HepG2 (cell line): ENCODE measurements around the gene FDXACB1. TPM values are rescaled to one million over a fixed set of nuclear protein-coding genes. Genes with fewer than 3 reads are reported as not detected.

Experiments used
- ARID5B ChIP-seq: IDR thresholded peaks from 2 replicates; pipeline ENCODE4 v1.4.0; 2020; ENCODE audit warnings: mild to moderate bottlenecking, missing genetic modification reagents
- IKZF5 ChIP-seq: IDR thresholded peaks from 2 replicates; pipeline ENCODE4 v1.6.1; 2018; ENCODE audit warnings: missing genetic modification reagents, mild to moderate bottlenecking, missing compliant biosample characterization
- MTF1 ChIP-seq: sonication (generic); formaldehyde crosslinking; IDR thresholded peaks from 2 replicates; pipeline ENCODE4 v1.5.0; 2020; ENCODE audit warnings: missing genetic modification reagents
- MXD1 ChIP-seq: sonication (generic); formaldehyde crosslinking; IDR thresholded peaks from 2 replicates; pipeline ENCODE4 v1.4.0; 2020; ENCODE audit warnings: mild to moderate bottlenecking, missing genetic modification reagents
- MZF1 ChIP-seq: sonication (generic); formaldehyde crosslinking; IDR thresholded peaks from 2 replicates; pipeline ENCODE4 v1.8.1; 2023; ENCODE audit warnings: mild to moderate bottlenecking, missing genetic modification reagents, borderline replicate concordance
- PCBP1 ChIP-seq: fragments of 200-400 bp; formaldehyde crosslinking; IDR thresholded peaks from 2 replicates; pipeline ENCODE4 v1.6.1; 2017; ENCODE audit warnings: mild to moderate bottlenecking, low read depth, low read length, borderline replicate concordance
- PITX1 ChIP-seq: sonication (generic); formaldehyde crosslinking; IDR thresholded peaks from 2 replicates; pipeline ENCODE4 v1.5.1; 2020; ENCODE audit warnings: mild to moderate bottlenecking, missing genetic modification reagents
- RAD51 ChIP-seq: fragments of 450-650 bp; IDR thresholded peaks from 2 replicates; pipeline ENCODE4 v1.6.1; 2016; ENCODE audit warnings: borderline replicate concordance
- RARA ChIP-seq: IDR thresholded peaks from 2 replicates; pipeline ENCODE4 v1.6.1; 2016; ENCODE audit warnings: missing genetic modification reagents, missing compliant biosample characterization
- SOX6 ChIP-seq, 2 experiments: fragments of 450-650 bp in 1 of 2; sonication (generic) in 1 of 2; formaldehyde crosslinking in 1 of 2; IDR thresholded peaks; 2 replicates each; pipeline versions ENCODE4 v1.4.0 to v1.6.1; 2017 to 2020; ENCODE audit warnings: antibody characterized with exemption in 1 of 2, mild to moderate bottlenecking in 1 of 2, missing genetic modification reagents in 1 of 2
- SYNCRIP ChIP-seq: fragments of 200-400 bp; formaldehyde crosslinking; IDR thresholded peaks from 2 replicates; pipeline ENCODE4 v1.6.1; 2018; ENCODE audit warnings: mild to moderate bottlenecking, low read depth, low read length; ENCODE audit not compliant: insufficient read depth
- THAP8 ChIP-seq: sonication (generic); formaldehyde crosslinking; IDR thresholded peaks from 2 replicates; pipeline ENCODE4 v1.5.1; 2020; ENCODE audit warnings: missing genetic modification reagents, mild to moderate bottlenecking, borderline replicate concordance
- TMF1 ChIP-seq: sonication (generic); formaldehyde crosslinking; IDR thresholded peaks from 2 replicates; pipeline ENCODE4 v1.8.1; 2022; ENCODE audit warnings: low read depth, missing genetic modification reagents
- ZBTB7A ChIP-seq: sonication (generic); formaldehyde crosslinking; IDR thresholded peaks from 2 replicates; pipeline ENCODE4 v1.8.0; 2022; ENCODE audit warnings: mild to moderate bottlenecking, missing genetic modification reagents
- ZKSCAN8 ChIP-seq: IDR thresholded peaks from 2 replicates; pipeline ENCODE4 v1.6.1; 2016; ENCODE audit warnings: borderline replicate concordance, missing genetic modification reagents, missing compliant biosample characterization
- ZNF34 ChIP-seq: sonication (generic); formaldehyde crosslinking; IDR thresholded peaks from 2 replicates; pipeline ENCODE4 v1.4.0; 2020; ENCODE audit warnings: mild to moderate bottlenecking, missing genetic modification reagents, borderline replicate concordance
- ZNF564 ChIP-seq: sonication (generic); formaldehyde crosslinking; IDR thresholded peaks from 2 replicates; pipeline ENCODE4 v1.8.1; 2023; ENCODE audit warnings: mild to moderate bottlenecking, missing genetic modification reagents
- ZNF639 ChIP-seq: conservative IDR thresholded peaks from 2 replicates; pipeline ENCODE4 v1.6.1; 2018; ENCODE audit warnings: missing genetic modification reagents
- ZNF761 ChIP-seq: sonication (generic); formaldehyde crosslinking; conservative IDR thresholded peaks from 2 replicates; pipeline ENCODE4 v1.4.0; 2020; ENCODE audit warnings: mild to moderate bottlenecking, missing genetic modification reagents
- ZNF772 ChIP-seq: sonication (generic); formaldehyde crosslinking; IDR thresholded peaks from 2 replicates; pipeline ENCODE4 v1.5.0; 2020; ENCODE audit warnings: mild to moderate bottlenecking, missing genetic modification reagents
- polyA plus RNA-seq, 8 experiments: library from polyadenylated mRNA; depleted of rRNA in 3 of 8; stranded (reverse) in 7 of 8; unstranded in 1 of 8; fragments of >200 nt; fragmentation: Illumina TruSeq in 4 of 8; extraction: Trizol in 4 of 8; gene quantifications; 2 replicates each; pipeline versions ENCODE4 v1.2.1 to v1.2.3, GENCODE V29; 2011 to 2016; ENCODE audit warnings: low read depth in 4 of 8, missing spikeins in 1 of 8, mixed read lengths in 1 of 8; ENCODE audit not compliant: insufficient read depth in 1 of 8
- total RNA-seq, 5 experiments: library from RNA; depleted of rRNA; stranded (reverse); fragments of >200 nt; fragmentation: Illumina TruSeq; extraction: Trizol; gene quantifications; 2 replicates each; pipeline ENCODE4 v1.2.3, GENCODE V29; 2016; ENCODE audit warnings: low read depth in 1 of 5

Gene FDXACB1
- total and polyA plus RNA-seq, 2 of the 13 experiments (the other 11 are each of a cell fraction or from before 2014, with no cell fraction given) = 1.1 to 3.4 TPM

GRCh38 chr11:111926505-111927391 is 47.8 kb upstream of the FDXACB1 start (continued):
- TF ChIP-seq ARID5B (peak; percentile 58), TMF1 (CRISPR knock-in tag) (no peak), ZNF564 (CRISPR knock-in tag) (no peak), ZBTB7A (CRISPR knock-in tag) (no peak), ZNF639 (CRISPR knock-in tag) (0 out of 2 replicates have a peak, but pooled peaks have one; percentile 21), THAP8 (CRISPR knock-in tag) (peak; percentile 80; the same call in 1 of the 2 replicates), ZNF761 (peak; percentile 62; the same call in 1 of the 2 replicates), MXD1 (CRISPR knock-in tag) (no peak; the same call in 1 of the 2 replicates), ZNF34 (CRISPR knock-in tag) (0 out of 2 replicates have a peak, but pooled peaks have one; percentile 49), ZNF772 (peak; percentile 58; the same call in 1 of the 2 replicates), RARA (CRISPR knock-in tag) (0 out of 2 replicates have a peak, but pooled peaks have one; percentile 24), SOX6 (IDR thresholded peaks at IDR 0.05) (no peak), SOX6 (CRISPR knock-in tag; IDR thresholded peaks at IDR 0.05) (peak; percentile 74; the same call in 1 of the 2 replicates), MTF1 (CRISPR knock-in tag) (no peak), MZF1 (CRISPR knock-in tag) (0 out of 2 replicates have a peak, but pooled peaks have one; percentile 44), PITX1 (CRISPR knock-in tag) (peak; percentile 83; the same call in 1 of the 2 replicates), ZKSCAN8 (CRISPR knock-in tag) (peak; percentile 6; the same call in 1 of the 2 replicates), PCBP1 (0 out of 2 replicates have a peak, but pooled peaks have one; percentile 70), RAD51 (no peak), SYNCRIP (no peak), IKZF5 (CRISPR knock-in tag) (peak; percentile 39; the same call in 1 of the 2 replicates)
